ENCODE results near the gene KDM4D.

DNA sequence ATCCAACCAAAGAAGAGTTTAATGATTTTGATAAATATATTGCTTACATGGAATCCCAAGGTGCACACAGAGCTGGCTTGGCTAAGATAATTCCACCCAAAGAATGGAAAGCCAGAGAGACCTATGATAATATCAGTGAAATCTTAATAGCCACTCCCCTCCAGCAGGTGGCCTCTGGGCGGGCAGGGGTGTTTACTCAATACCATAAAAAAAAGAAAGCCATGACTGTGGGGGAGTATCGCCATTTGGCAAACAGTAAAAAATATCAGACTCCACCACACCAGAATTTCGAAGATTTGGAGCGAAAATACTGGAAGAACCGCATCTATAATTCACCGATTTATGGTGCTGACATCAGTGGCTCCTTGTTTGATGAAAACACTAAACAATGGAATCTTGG lies 23.9 kb downstream of the KDM4D start:
- no peak for TF ChIP-seq SP1 (IDR thresholded peaks at IDR 0.05)
- TF ChIP-seq ARNT (IDR thresholded peaks at IDR 0.05) = no peak
- no peak for TF ChIP-seq BHLHE40 (IDR thresholded peaks at IDR 0.05; ENCODE audit: borderline replicate concordance)
- TF ChIP-seq ELF4 (IDR thresholded peaks at IDR 0.05) = no peak
- no peak for TF ChIP-seq CTBP1 (IDR thresholded peaks at IDR 0.05; ENCODE audit: borderline replicate concordance)
- no peak for TF ChIP-seq ZNF384 (IDR thresholded peaks at IDR 0.05)
- TF ChIP-seq SUZ12 (IDR thresholded peaks at IDR 0.05) = no peak
- TF ChIP-seq NFRKB (IDR thresholded peaks at IDR 0.05) = no peak
- no peak for TF ChIP-seq TARDBP (IDR thresholded peaks at IDR 0.05)
- TF ChIP-seq L3MBTL2 (conservative IDR thresholded peaks at IDR 0.05) = no peak
- no peak for TF ChIP-seq FOXM1 (IDR thresholded peaks at IDR 0.05; ENCODE audit: borderline replicate concordance)
- TF ChIP-seq FOXA1 (IDR thresholded peaks at IDR 0.05) = no peak
- TF ChIP-seq, protein P1, sequence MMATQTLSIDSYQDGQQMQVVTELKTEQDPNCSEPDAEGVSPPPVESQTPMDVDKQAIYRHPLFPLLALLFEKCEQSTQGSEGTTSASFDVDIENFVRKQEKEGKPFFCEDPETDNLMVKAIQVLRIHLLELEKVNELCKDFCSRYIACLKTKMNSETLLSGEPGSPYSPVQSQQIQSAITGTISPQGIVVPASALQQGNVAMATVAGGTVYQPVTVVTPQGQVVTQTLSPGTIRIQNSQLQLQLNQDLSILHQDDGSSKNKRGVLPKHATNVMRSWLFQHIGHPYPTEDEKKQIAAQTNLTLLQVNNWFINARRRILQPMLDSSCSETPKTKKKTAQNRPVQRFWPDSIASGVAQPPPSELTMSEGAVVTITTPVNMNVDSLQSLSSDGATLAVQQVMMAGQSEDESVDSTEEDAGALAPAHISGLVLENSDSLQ (IDR thresholded peaks at IDR 0.05) = no peak

Data from HEK293T (cell line).